ENCODE measurements around the gene CLDN11. TPM values are rescaled to one million over a fixed set of nuclear protein-coding genes. Genes with fewer than 3 reads are reported as not detected.

CLDN11 gene
- total and polyA plus RNA-seq, 9 donors: 0.62 to 14.2 (median 2.1) TPM

GRCh38 chr3:170440344-170440743 is 21.7 kb downstream of the CLDN11 start:
- no peak overlapping the region for H3K27ac ChIP-seq (ENCODE audit: low read length)

GRCh38 chr3:170441412-170441811 is 22.7 kb downstream of the CLDN11 start:
- Histone ChIP-seq H3K4me1 (ENCODE audit: control insufficient read depth, insufficient read depth, low read length) (no peaks in the 10 kb centered on the region), H3K27me3 (ENCODE audit: control insufficient read depth, insufficient read depth, low read length) (no peaks in the 10 kb centered on the region), H3K9me3 (replicated peaks; ENCODE audit: control insufficient read depth, low read depth, low read length) (no peaks in the 10 kb centered on the region), H3K27ac (ENCODE audit: low read length) (no peak overlapping the region), H3K36me3 (ENCODE audit: control insufficient read depth, insufficient read depth, low read length) (no peaks in the 10 kb centered on the region), H3K4me3 (ENCODE audit: low read length) (no peak overlapping the region)
- DNase-seq: no peak
- 80% methylated on average over 2 of the region's 4 CpGs for WGBS (ENCODE audit: insufficient coverage)

More at GRCh38 chr3:170440344-170440743, 21.7 kb downstream of the CLDN11 start:
- H3K27me3 ChIP-seq (ENCODE audit: control insufficient read depth, insufficient read depth, low read length): no peaks in the 10 kb centered on the region
- H3K36me3 ChIP-seq (ENCODE audit: control insufficient read depth, insufficient read depth, low read length): no peaks in the 10 kb centered on the region
- no peak overlapping the region for H3K4me3 ChIP-seq (ENCODE audit: low read length)
- no peak for DNase-seq
- WGBS (ENCODE audit: insufficient coverage): 96% methylated on average over 2 of the region's 2 CpGs
- no peaks in the 10 kb centered on the region for H3K4me1 ChIP-seq (ENCODE audit: control insufficient read depth, insufficient read depth, low read length)
- no peaks in the 10 kb centered on the region for H3K9me3 ChIP-seq (replicated peaks; ENCODE audit: control insufficient read depth, low read depth, low read length)

GRCh38 chr3:170442947-170443346 is 24.3 kb downstream of the CLDN11 start:
- no peak for DNase-seq
- Histone ChIP-seq H3K27me3 (ENCODE audit: control insufficient read depth, insufficient read depth, low read length) (no peaks in the 10 kb centered on the region), H3K9me3 (replicated peaks; ENCODE audit: control insufficient read depth, low read depth, low read length) (no peaks in the 10 kb centered on the region), H3K4me3 (ENCODE audit: low read length) (no peak overlapping the region), H3K27ac (ENCODE audit: low read length) (no peak overlapping the region), H3K36me3 (ENCODE audit: control insufficient read depth, insufficient read depth, low read length) (no peaks in the 10 kb centered on the region), H3K4me1 (ENCODE audit: control insufficient read depth, insufficient read depth, low read length) (no peaks in the 10 kb centered on the region)

- H3K4me1 ChIP-seq (ENCODE audit: control insufficient read depth, insufficient read depth, low read length): no peaks in the 10 kb centered on the region
- H3K9me3 ChIP-seq (replicated peaks; ENCODE audit: control insufficient read depth, low read depth, low read length): no peaks in the 10 kb centered on the region
- no peak overlapping the region for H3K27ac ChIP-seq (ENCODE audit: low read length)
- H3K4me3 ChIP-seq (ENCODE audit: low read length): no peak overlapping the region
- no peaks in the 10 kb centered on the region for H3K36me3 ChIP-seq (ENCODE audit: control insufficient read depth, insufficient read depth, low read length)
- DNase-seq: no peak
- no peaks in the 10 kb centered on the region for H3K27me3 ChIP-seq (ENCODE audit: control insufficient read depth, insufficient read depth, low read length)
These were observed 24.8 kb downstream of the CLDN11 start for GRCh38 chr3:170443457-170443856.

- Histone ChIP-seq H3K27me3 (ENCODE audit: control insufficient read depth, insufficient read depth, low read length) (no peaks in the 10 kb centered on the region), H3K36me3 (ENCODE audit: control insufficient read depth, insufficient read depth, low read length) (no peaks in the 10 kb centered on the region), H3K4me1 (ENCODE audit: control insufficient read depth, insufficient read depth, low read length) (no peaks in the 10 kb centered on the region), H3K9me3 (replicated peaks; ENCODE audit: control insufficient read depth, low read depth, low read length) (no peaks in the 10 kb centered on the region), H3K27ac (ENCODE audit: low read length) (no peak overlapping the region), H3K4me3 (ENCODE audit: low read length) (no peak overlapping the region)
- no peak for DNase-seq
- WGBS (ENCODE audit: insufficient coverage): 50% methylated on average over 1 of the region's 3 CpGs
These were observed 29.9 kb downstream of the CLDN11 start for GRCh38 chr3:170448584-170448983.

- Histone ChIP-seq H3K36me3 (ENCODE audit: control insufficient read depth, insufficient read depth, low read length) (no peaks in the 10 kb centered on the region), H3K4me1 (ENCODE audit: control insufficient read depth, insufficient read depth, low read length) (no peaks in the 10 kb centered on the region), H3K9me3 (replicated peaks; ENCODE audit: control insufficient read depth, low read depth, low read length) (no peaks in the 10 kb centered on the region), H3K27me3 (ENCODE audit: control insufficient read depth, insufficient read depth, low read length) (no peaks in the 10 kb centered on the region), H3K27ac (ENCODE audit: low read length) (no peak overlapping the region), H3K4me3 (ENCODE audit: low read length) (no peak overlapping the region)
- WGBS (ENCODE audit: insufficient coverage): no CpG with 5 or more reads among the region's 2 CpGs
- no peak for DNase-seq
These were observed 31.4 kb downstream of the CLDN11 start for GRCh38 chr3:170450039-170450438.

- Histone ChIP-seq H3K27me3 (ENCODE audit: control insufficient read depth, insufficient read depth, low read length) (no peaks in the 10 kb centered on the region), H3K36me3 (ENCODE audit: control insufficient read depth, insufficient read depth, low read length) (no peaks in the 10 kb centered on the region), H3K4me1 (ENCODE audit: control insufficient read depth, insufficient read depth, low read length) (no peaks in the 10 kb centered on the region), H3K4me3 (ENCODE audit: low read length) (no peak overlapping the region), H3K27ac (ENCODE audit: low read length) (no peak overlapping the region), H3K9me3 (replicated peaks; ENCODE audit: control insufficient read depth, low read depth, low read length) (no peaks in the 10 kb centered on the region)
- no CpG with 5 or more reads among the region's 6 CpGs for WGBS (ENCODE audit: insufficient coverage)
- DNase-seq: no peak
These were observed 35.8 kb downstream of the CLDN11 start for GRCh38 chr3:170454509-170454908.

GRCh38 chr3:170458285-170458684 is 39.6 kb downstream of the CLDN11 start:
- DNase-seq: no peak
- Histone ChIP-seq H3K4me3 (ENCODE audit: low read length) (no peak overlapping the region), H3K4me1 (ENCODE audit: control insufficient read depth, insufficient read depth, low read length) (no peaks in the 10 kb centered on the region), H3K9me3 (replicated peaks; ENCODE audit: control insufficient read depth, low read depth, low read length) (no peaks in the 10 kb centered on the region), H3K27ac (ENCODE audit: low read length) (no peak overlapping the region), H3K27me3 (ENCODE audit: control insufficient read depth, insufficient read depth, low read length) (peaks cover 2% of the 10 kb centered on the region), H3K36me3 (ENCODE audit: control insufficient read depth, insufficient read depth, low read length) (no peaks in the 10 kb centered on the region)
- 49% methylated on average over 3 of the region's 4 CpGs for WGBS (ENCODE audit: insufficient coverage)

- DNase-seq: no peak
- H3K9me3 ChIP-seq (replicated peaks; ENCODE audit: control insufficient read depth, low read depth, low read length): no peaks in the 10 kb centered on the region
- no peak overlapping the region for H3K4me3 ChIP-seq (ENCODE audit: low read length)
- WGBS (ENCODE audit: insufficient coverage): 49% methylated on average over 2 of the region's 4 CpGs
- peaks cover 2% of the 10 kb centered on the region for H3K27me3 ChIP-seq (ENCODE audit: control insufficient read depth, insufficient read depth, low read length)
- H3K4me1 ChIP-seq (ENCODE audit: control insufficient read depth, insufficient read depth, low read length): no peaks in the 10 kb centered on the region
- H3K36me3 ChIP-seq (ENCODE audit: control insufficient read depth, insufficient read depth, low read length): no peaks in the 10 kb centered on the region
- no peak overlapping the region for H3K27ac ChIP-seq (ENCODE audit: low read length)
These were observed 44.3 kb downstream of the CLDN11 start for GRCh38 chr3:170463011-170463410.

- H3K9me3 ChIP-seq (replicated peaks; ENCODE audit: control insufficient read depth, low read depth, low read length): no peaks in the 10 kb centered on the region
- peaks cover 2% of the 10 kb centered on the region for H3K27me3 ChIP-seq (ENCODE audit: control insufficient read depth, insufficient read depth, low read length)
- H3K27ac ChIP-seq (ENCODE audit: low read length): no peak overlapping the region
- no peak for DNase-seq
- H3K4me3 ChIP-seq (ENCODE audit: low read length): no peak overlapping the region
- no peaks in the 10 kb centered on the region for H3K36me3 ChIP-seq (ENCODE audit: control insufficient read depth, insufficient read depth, low read length)
- H3K4me1 ChIP-seq (ENCODE audit: control insufficient read depth, insufficient read depth, low read length): peaks cover under 1% of the 10 kb centered on the region
- WGBS (ENCODE audit: insufficient coverage): no CpG with 5 or more reads among the region's 3 CpGs
These were observed 47.3 kb downstream of the CLDN11 start for GRCh38 chr3:170465955-170466354.

GRCh38 chr3:170467007-170467406 is 48.3 kb downstream of the CLDN11 start:
- Histone ChIP-seq H3K9me3 (replicated peaks; ENCODE audit: control insufficient read depth, low read depth, low read length) (no peaks in the 10 kb centered on the region), H3K27ac (ENCODE audit: low read length) (no peak overlapping the region), H3K36me3 (ENCODE audit: control insufficient read depth, insufficient read depth, low read length) (no peaks in the 10 kb centered on the region), H3K4me1 (ENCODE audit: control insufficient read depth, insufficient read depth, low read length) (peaks cover 3% of the 10 kb centered on the region), H3K4me3 (ENCODE audit: low read length) (no peak overlapping the region), H3K27me3 (ENCODE audit: control insufficient read depth, insufficient read depth, low read length) (no peaks in the 10 kb centered on the region)
- DNase-seq: peak; percentile 26
- 22% methylated on average over 7 of the region's 14 CpGs for WGBS (ENCODE audit: insufficient coverage)

All from muscle of leg (tissue), 11 donors.